ENCODE results near the gene BACH2.

BACH2 gene

DNA sequence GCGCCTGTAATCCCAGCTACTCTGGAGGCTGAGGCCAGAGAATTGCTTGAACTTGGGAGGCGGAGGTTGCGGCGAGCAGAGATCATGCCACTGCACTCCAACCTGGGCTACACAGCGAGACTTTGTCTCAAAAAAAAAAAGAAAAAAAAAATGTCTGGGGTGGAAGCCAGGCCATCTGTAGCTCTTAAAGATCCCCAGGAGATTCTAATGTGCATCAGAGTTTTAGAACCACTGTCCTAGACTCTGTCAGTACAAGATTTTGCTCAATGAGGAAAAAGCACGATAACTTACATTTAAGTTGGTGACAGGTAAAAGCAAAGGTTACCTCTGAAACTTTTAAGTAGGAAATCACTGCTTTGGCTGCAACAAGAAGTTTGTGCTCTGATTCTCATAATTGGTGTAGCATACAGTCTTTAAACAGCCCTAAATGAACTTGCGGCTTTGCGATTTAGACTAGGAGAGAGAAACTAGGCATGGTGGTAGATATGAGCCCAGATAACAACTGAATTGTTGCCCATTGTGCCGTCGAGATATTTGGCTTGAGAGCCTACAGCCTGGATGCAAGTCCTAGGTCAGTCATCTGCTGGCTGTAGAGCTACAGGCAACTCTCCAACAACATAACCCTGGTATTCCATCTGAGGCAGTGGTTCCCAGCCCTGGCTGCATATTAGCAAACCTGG, 67.2 kb downstream of the BACH2 start:
- no peak for DNase-seq (ENCODE audit: low read depth in 1 of 2, low spot score in 1 of 2)
- no peaks in the 10 kb centered on the region for H3K27me3 ChIP-seq (ENCODE audit: insufficient read depth, poor library complexity, severe bottlenecking)
- no peak overlapping the region for H3K27ac ChIP-seq (replicated peaks)
- H3K4me3 ChIP-seq (replicated peaks; ENCODE audit: insufficient read depth, low read length), result no peak overlapping the region
- TF ChIP-seq SPI1 (IDR thresholded peaks at IDR 0.05; ENCODE audit: borderline replicate concordance, low read depth) (no peak), GABPA (IDR thresholded peaks at IDR 0.05; ENCODE audit: low read depth) (no peak), POLR2AphosphoS5 (IDR thresholded peaks at IDR 0.05; ENCODE audit: low read depth) (no peak)
- TF ChIP-seq, protein P1, sequence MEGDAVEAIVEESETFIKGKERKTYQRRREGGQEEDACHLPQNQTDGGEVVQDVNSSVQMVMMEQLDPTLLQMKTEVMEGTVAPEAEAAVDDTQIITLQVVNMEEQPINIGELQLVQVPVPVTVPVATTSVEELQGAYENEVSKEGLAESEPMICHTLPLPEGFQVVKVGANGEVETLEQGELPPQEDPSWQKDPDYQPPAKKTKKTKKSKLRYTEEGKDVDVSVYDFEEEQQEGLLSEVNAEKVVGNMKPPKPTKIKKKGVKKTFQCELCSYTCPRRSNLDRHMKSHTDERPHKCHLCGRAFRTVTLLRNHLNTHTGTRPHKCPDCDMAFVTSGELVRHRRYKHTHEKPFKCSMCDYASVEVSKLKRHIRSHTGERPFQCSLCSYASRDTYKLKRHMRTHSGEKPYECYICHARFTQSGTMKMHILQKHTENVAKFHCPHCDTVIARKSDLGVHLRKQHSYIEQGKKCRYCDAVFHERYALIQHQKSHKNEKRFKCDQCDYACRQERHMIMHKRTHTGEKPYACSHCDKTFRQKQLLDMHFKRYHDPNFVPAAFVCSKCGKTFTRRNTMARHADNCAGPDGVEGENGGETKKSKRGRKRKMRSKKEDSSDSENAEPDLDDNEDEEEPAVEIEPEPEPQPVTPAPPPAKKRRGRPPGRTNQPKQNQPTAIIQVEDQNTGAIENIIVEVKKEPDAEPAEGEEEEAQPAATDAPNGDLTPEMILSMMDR (IDR thresholded peaks at IDR 0.05; ENCODE audit: insufficient read depth, low read length), result no peak
- TF ChIP-seq, protein P2, sequence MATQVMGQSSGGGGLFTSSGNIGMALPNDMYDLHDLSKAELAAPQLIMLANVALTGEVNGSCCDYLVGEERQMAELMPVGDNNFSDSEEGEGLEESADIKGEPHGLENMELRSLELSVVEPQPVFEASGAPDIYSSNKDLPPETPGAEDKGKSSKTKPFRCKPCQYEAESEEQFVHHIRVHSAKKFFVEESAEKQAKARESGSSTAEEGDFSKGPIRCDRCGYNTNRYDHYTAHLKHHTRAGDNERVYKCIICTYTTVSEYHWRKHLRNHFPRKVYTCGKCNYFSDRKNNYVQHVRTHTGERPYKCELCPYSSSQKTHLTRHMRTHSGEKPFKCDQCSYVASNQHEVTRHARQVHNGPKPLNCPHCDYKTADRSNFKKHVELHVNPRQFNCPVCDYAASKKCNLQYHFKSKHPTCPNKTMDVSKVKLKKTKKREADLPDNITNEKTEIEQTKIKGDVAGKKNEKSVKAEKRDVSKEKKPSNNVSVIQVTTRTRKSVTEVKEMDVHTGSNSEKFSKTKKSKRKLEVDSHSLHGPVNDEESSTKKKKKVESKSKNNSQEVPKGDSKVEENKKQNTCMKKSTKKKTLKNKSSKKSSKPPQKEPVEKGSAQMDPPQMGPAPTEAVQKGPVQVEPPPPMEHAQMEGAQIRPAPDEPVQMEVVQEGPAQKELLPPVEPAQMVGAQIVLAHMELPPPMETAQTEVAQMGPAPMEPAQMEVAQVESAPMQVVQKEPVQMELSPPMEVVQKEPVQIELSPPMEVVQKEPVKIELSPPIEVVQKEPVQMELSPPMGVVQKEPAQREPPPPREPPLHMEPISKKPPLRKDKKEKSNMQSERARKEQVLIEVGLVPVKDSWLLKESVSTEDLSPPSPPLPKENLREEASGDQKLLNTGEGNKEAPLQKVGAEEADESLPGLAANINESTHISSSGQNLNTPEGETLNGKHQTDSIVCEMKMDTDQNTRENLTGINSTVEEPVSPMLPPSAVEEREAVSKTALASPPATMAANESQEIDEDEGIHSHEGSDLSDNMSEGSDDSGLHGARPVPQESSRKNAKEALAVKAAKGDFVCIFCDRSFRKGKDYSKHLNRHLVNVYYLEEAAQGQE (IDR thresholded peaks at IDR 0.05; ENCODE audit: insufficient replicate concordance, low read depth), result no peak

DNA sequence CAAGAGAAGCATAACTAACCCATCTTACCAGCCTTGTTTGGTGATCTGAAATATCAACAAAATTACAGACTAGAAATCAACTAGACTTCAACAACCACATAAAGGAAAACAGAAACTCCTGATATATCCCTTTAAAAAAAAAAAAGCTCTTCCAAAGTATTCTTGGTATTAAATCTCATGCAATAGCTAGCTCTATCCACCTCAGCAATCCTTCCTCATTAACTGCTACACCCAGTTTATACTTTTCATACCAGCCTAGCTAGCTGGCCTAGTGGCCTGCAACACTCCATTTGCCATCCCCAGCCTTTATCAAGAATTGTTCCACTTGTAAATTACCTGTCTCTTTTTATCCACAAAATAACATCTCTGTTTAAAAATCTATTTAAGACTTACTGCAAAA, 69.0 kb downstream of the BACH2 start:
- TF ChIP-seq, protein P2 (IDR thresholded peaks at IDR 0.05; ENCODE audit: insufficient replicate concordance, low read depth), result no peak
- TF ChIP-seq POLR2AphosphoS5 (IDR thresholded peaks at IDR 0.05; ENCODE audit: low read depth) (no peak), SPI1 (IDR thresholded peaks at IDR 0.05; ENCODE audit: borderline replicate concordance, low read depth) (no peak), GABPA (IDR thresholded peaks at IDR 0.05; ENCODE audit: low read depth) (no peak)
- TF ChIP-seq, protein P1 (IDR thresholded peaks at IDR 0.05; ENCODE audit: insufficient read depth, low read length), result no peak
- H3K27me3 ChIP-seq (ENCODE audit: insufficient read depth, poor library complexity, severe bottlenecking), result no peaks in the 10 kb centered on the region
- no peak overlapping the region for H3K4me3 ChIP-seq (replicated peaks; ENCODE audit: insufficient read depth, low read length)
- H3K27ac ChIP-seq (replicated peaks), result no peak overlapping the region
- no peak for DNase-seq (ENCODE audit: low read depth in 1 of 2, low spot score in 1 of 2)

DNA sequence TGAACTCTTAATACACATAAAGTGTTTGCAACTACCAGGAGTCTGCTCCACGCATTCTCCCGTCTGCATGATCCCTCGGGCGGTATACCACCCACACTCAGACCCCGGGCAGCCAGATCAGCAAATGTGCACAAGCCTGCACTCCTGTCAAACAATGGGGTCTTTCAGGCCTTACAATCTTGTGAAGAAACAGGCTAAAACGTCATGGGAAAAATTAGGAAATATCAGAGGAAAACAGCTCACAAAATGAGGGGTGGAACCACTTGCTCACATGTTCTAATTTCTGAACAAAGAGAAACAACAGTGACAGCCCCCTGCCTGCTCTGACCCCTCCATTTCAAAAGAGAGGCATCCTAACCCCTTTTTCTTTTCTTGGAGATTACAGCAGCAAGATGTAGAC, 69.4 kb downstream of the BACH2 start:
- Histone ChIP-seq H3K27me3 (ENCODE audit: insufficient read depth, poor library complexity, severe bottlenecking) (no peaks in the 10 kb centered on the region), H3K27ac (replicated peaks) (no peak overlapping the region), H3K4me3 (replicated peaks; ENCODE audit: insufficient read depth, low read length) (no peak overlapping the region)
- TF ChIP-seq POLR2AphosphoS5 (IDR thresholded peaks at IDR 0.05; ENCODE audit: low read depth) (no peak), SPI1 (IDR thresholded peaks at IDR 0.05; ENCODE audit: borderline replicate concordance, low read depth) (no peak), GABPA (IDR thresholded peaks at IDR 0.05; ENCODE audit: low read depth) (no peak)
- TF ChIP-seq, protein P1 (IDR thresholded peaks at IDR 0.05; ENCODE audit: insufficient read depth, low read length), result no peak
- no peak for DNase-seq (ENCODE audit: low read depth in 1 of 2, low spot score in 1 of 2)

DNA sequence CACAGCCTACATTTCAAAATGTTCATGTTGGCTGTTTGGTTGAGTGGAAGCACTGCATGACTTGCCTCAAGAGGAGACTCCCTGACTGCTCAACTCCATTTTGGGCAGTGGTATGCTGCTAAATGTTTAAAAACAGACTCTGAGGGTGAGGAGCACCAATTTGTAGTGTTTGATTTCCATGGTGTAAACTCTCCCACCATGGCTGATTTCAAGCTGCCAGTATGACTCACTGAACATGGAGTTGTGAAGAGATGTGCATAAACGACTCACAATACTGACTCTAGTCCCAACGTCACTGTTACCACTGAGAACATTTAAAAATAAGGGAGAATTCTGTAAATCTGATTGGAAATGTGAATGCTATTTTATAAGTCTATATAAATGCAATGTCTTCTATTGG, 70.4 kb downstream of the BACH2 start:
- no peak overlapping the region for H3K27ac ChIP-seq (replicated peaks)
- no peak for DNase-seq (ENCODE audit: low read depth in 1 of 2, low spot score in 1 of 2)
- H3K4me3 ChIP-seq (replicated peaks; ENCODE audit: insufficient read depth, low read length), result no peak overlapping the region
- no peak for TF ChIP-seq GABPA (IDR thresholded peaks at IDR 0.05; ENCODE audit: low read depth)
- no peak for TF ChIP-seq SPI1 (IDR thresholded peaks at IDR 0.05; ENCODE audit: borderline replicate concordance, low read depth)
- TF ChIP-seq, protein P2 (IDR thresholded peaks at IDR 0.05; ENCODE audit: insufficient replicate concordance, low read depth), result no peak
- TF ChIP-seq, protein P1 (IDR thresholded peaks at IDR 0.05; ENCODE audit: insufficient read depth, low read length), result no peak
- no peak for TF ChIP-seq POLR2AphosphoS5 (IDR thresholded peaks at IDR 0.05; ENCODE audit: low read depth)
- H3K27me3 ChIP-seq (ENCODE audit: insufficient read depth, poor library complexity, severe bottlenecking), result no peaks in the 10 kb centered on the region
